Smooth muscle cell of the brain vasculature (primary cell): Measurements from ENCODE around the gene KCNH1.

Experiments used
- DNase-seq: peaks from one replicate; pipeline ENCODE4 v3.0.0-alpha.2; 2012; ENCODE audit warnings: low read depth, low spot score

The KCNH1 gene

DNA sequence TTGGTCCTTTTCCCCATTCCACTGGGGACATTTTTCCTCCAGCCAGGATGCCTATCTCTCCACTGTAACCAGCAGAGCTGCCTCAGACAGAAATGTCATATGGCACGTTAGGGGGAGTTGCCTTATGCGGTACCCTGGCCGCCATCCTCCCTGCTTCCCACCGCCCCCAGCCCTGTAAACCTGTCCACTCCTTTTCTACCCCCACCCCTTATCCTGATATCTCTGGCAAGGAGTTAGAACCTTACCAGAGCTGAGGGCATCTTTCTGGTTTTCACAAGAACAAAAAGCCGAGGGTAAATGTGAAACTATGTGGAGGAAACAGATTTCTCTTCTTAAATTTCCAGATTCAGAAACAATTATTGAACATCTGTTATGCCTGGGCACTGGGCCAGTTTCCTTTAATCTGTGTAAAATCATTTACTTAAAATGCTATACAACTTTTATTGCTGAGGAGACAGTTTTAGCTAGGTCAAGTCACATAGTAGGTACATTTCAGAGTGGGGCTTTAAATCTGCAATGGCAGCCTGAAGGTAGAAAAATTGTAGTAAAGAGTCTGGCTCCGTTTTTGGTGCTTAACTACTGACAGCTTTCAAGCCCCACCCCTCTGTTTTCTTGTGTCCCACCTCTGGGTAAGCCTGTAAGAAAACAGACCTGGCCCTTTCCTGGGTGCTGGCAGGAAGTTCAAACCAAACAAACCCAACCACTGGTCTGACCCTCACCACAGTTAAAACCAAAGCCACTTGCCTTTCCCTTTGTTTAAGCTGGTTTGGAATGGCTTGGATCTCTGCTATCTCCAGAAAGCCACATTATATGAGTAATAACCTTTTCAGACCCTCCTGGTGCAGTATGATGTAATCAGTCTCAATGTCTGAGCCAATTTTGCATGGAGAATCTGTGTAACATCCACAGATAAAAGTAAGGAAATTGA is 486.3 kb downstream of the KCNH1 start:
- no peak for DNase-seq

DNA sequence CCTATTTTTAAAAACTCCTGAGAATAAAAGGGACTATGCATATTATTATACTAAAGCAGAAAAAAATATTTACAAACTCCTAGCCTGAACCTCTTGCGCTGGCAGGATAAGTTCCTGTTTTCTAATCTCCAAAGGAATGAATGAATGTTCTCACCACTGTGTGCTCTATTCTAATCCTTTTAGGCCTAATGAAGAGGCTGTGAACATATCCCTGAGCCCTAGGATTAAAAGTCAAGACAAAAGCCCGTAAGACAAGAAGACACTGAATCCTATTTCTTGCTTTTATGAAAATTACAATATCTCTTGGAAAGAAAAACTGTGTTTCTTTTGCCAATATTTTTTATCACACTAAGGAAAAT is 487.7 kb downstream of the KCNH1 start:
- no peak for DNase-seq

DNA sequence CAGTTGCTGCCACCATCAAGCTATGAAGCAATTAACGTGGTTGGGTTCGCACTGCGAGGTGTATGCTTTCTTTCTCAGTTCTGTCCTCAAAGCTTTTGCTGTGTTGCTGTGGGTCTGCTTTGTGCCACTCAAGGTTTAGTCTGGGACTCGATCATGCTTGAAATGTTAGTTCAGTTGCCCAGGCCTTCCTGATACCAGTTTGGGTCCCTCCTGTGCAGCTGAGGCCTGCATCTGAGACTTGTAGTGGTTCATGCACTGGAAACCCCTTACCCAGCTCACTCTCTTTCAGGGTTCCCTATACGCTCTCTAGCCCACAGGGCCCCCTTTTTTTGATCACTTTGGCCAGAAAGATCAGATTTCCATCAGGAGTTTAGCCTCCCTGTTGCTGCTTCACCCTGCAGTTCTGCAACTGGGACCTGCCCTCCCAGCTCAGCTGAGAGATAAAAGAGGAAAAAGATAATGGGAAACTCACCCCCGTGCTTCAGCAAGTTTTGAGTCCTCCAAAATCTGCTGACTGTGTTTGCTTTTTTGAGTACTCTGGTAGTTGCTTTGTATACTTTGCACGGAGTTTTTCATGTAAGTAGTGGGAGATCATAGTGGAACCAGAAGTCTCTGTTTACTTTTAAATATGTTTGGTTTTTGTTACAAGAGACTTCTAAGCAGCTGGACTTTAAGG is 488.2 kb downstream of the KCNH1 start:
- DNase-seq = no peak

DNA sequence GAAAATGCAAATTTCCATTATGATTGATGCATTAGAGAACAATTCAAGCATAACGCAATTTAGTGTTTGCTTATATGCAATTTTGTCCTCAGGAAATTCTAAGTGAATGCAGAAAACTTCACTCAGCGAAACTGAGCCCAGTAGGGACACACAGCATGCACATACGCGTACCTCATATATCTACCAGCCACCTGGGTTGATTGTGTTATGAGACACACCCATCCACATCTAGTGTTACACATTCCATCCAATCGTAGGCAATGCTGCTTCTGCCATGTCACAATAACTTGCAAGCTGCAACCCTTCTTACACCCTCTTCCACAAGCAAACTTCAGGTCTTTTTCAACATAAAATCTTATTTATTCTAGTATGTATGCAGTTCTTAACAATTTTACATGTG is 492.4 kb downstream of the KCNH1 start:
- DNase-seq = no peak

DNA sequence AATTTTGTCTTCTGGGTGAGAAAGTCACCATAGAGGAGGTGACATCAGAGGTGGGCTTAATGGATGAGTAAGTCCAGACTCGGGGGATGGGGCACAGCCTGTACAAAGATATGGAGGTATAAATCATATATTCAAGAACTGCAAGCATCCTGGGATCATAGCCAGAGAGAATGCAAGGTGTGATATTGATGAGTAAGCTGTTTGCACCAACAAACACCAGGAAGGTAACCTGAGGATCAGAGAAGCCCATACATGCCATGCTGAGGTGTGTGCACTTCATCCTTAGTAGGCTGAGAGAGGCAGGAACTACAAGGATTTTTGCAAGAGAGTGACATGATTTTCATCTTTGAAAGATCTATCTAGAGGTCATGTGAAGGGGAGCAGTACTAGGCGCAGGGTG is 498.8 kb downstream of the KCNH1 start:
- DNase-seq = no peak

DNA sequence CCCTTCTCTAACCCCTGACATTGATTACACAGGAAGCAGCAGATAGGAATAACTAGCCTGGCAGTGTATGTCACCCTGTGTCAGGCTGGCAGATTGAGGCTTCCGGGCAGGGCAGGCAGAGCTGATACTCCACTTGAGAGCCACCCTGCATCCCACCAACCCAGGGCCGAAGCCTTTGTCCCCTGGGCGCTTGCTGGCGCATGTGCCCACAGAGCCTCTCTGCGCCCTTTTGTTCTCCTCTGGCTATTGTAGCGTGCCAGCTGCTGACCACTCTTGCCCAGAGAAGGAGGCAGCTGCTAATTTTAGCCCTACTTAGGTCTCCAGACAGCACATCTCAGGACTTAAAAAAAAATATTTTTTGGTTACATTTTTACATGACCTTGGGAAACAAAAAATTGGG is 500.3 kb downstream of the KCNH1 start:
- no peak for DNase-seq

DNA sequence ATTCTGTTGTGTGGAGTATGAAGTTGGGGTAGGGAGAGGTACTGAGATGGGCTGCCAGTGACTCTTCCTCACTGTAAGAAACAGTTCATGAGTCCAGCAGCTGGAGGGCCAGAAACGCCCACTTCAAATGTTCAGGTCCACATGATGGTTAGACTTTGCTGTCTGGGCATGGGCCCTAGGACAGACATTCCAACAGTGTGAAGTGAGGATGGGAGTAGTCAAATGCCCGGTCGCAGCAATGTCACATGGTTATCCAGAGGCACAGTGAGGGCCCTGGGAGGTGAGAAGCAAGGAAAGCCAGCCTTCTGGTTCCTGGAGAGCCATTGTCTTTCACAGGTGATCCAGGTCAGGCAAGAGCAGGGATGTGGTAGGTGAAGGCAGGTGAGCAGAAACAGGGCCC is 500.8 kb downstream of the KCNH1 start:
- DNase-seq = no peak

DNA sequence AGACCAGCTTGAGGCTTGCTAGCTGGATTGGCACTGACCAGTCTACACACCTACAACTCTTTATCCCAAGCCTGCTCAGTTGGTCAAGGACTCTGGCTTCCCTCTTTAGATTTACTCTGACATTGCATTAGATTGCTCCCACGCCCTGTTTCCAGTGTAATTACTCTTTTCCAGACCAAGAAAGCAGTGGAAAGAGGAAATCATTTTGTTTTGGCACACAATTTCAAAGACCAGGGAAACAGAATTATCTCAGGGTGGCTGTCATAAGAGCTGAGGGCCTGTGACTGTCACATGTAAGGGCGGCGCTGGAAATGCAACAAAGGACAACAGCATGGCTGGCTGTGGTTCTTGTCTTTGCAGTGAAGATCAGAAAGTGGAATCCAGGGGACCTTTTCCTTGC is 502.5 kb downstream of the KCNH1 start:
- no peak for DNase-seq

DNA sequence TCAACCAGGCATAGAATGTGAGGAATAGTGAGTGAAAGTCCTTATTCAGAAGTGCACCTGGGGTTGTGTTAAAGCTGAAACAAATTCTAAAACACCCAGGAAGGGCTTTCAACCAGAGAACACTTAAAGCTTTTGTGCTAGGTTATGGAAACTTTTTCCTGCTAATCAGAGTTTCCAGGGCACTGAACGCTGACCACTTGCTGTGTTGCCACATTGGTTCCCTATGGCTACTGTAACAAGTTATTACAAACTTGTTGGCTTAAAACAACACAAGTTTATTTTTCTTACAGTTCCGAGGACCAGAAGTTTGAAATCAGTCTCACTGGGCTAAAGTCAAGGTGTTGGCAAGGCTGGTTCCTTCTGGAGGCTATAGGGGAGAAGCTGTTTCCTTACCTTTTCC is 504.7 kb downstream of the KCNH1 start:
- DNase-seq = no peak

DNA sequence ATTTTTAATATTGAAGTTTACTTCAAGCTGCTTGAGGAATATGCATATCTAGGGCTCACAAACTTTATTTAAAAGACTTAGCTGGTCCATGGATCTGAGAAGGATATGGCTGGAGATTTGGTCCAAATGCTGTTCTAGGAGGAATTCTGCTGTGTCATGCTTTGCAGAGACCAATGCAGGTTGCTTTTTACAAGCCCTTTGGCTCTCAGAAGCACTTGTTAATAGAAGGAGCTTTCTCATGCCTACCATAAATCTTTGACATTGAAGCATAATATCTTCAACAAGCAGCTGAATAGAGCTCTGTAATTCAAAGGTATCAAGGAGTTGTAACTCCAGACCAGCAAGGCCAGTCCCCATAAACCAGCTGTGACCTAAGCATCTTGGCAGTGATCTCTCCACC is 506.2 kb downstream of the KCNH1 start:
- no peak for DNase-seq
